PC-3 (cell line): ENCODE measurements around the gene APOBEC3A. TPM values are rescaled to one million over a fixed set of nuclear protein-coding genes. Genes with fewer than 3 reads are reported as not detected.

Source experiments
- ATAC-seq: fragments of 200-7000 bp; cut with Tn5 transposase; 2 replicates; pipeline ENCODE4 v1.9.1; 2020; ENCODE audit warnings: mild to moderate bottlenecking, moderate library complexity
- BruUV-seq: library from RNA; stranded (reverse); fragments of 400-500 nt; replicated peaks from 2 replicates; lab custom pipeline; 2021; lab: Mats Ljungman, UMichigan
- CTCF ChIA-PET: fragments of 300-600 bp; sonication (Branson Sonifier 250); formaldehyde crosslinking; loops from one replicate; lab custom pipeline; 2022; ENCODE audit warnings: antibody characterized with exemption; lab: Charles Lee
- POLR2A ChIA-PET: fragments of 300-600 bp; sonication (Branson Sonifier 250); formaldehyde crosslinking; loops from one replicate; lab custom pipeline; 2022; ENCODE audit warnings: antibody characterized with exemption; ENCODE audit not compliant: unreplicated experiment; lab: Charles Lee
- DNase-seq: peaks from one replicate; pipeline ENCODE4 v3.0.0-alpha.2; 2015
- H2AFZ ChIP-seq: fragments of 300-600 bp; sonication (generic); 2 replicates; pipeline ENCODE4 v1.6.0; 2016; ENCODE audit warnings: antibody characterized with exemption, low read length
- H3F3A ChIP-seq: fragments of 300-600 bp; sonication (generic); one replicate; pipeline ENCODE4 v1.6.0; 2017; ENCODE audit warnings: antibody characterized with exemption, low read length, control low read depth, mild to moderate bottlenecking; ENCODE audit not compliant: unreplicated experiment
- H3K27ac ChIP-seq: fragments of 300-600 bp; sonication (generic); 2 replicates; pipeline ENCODE4 v1.5.1; 2016; ENCODE audit warnings: mild to moderate bottlenecking, low read length
- H3K27me3 ChIP-seq: fragments of 300-600 bp; sonication (generic); 2 replicates; pipeline ENCODE4 v1.6.1; 2016; ENCODE audit warnings: low read length, mixed read lengths
- H3K36me3 ChIP-seq: fragments of 300-600 bp; sonication (generic); 2 replicates; pipeline ENCODE4 v1.6.1; 2016; ENCODE audit warnings: low read depth, mixed run types, low read length, mixed read lengths
- H3K4me1 ChIP-seq: fragments of 300-600 bp; sonication (generic); 2 replicates; pipeline ENCODE4 v1.5.1; 2016; ENCODE audit warnings: low read length; ENCODE audit not compliant: insufficient read depth
- H3K4me2 ChIP-seq: fragments of 300-600 bp; sonication (generic); 2 replicates; pipeline ENCODE4 v1.6.0; 2016; ENCODE audit warnings: low read length
- H3K4me3 ChIP-seq: fragments of 300-600 bp; sonication (generic); 2 replicates; pipeline ENCODE4 v1.5.1; 2016; ENCODE audit warnings: mild to moderate bottlenecking, low read length, mixed read lengths
- H3K79me2 ChIP-seq: fragments of 300-600 bp; sonication (generic); 2 replicates; pipeline ENCODE4 v1.6.1; 2017; ENCODE audit warnings: low read length, mixed read lengths
- H3K9ac ChIP-seq: fragments of 300-600 bp; sonication (generic); 2 replicates; pipeline ENCODE4 v1.6.0; 2016; ENCODE audit warnings: mild to moderate bottlenecking, low read length
- H3K9me2 ChIP-seq: fragments of 300-600 bp; sonication (generic); replicated peaks from 2 replicates; pipeline ENCODE4 v1.6.1; 2016; ENCODE audit warnings: mixed run types, low read length, mixed read lengths
- H3K9me3 ChIP-seq: fragments of 300-600 bp; sonication (generic); 2 replicates; pipeline ENCODE4 v1.6.1; 2016; ENCODE audit warnings: low read length, mixed read lengths
- H4K20me1 ChIP-seq: fragments of 300-600 bp; sonication (generic); 2 replicates; pipeline ENCODE4 v1.6.1; 2016; ENCODE audit warnings: low read length, mixed read lengths
- EZH2 ChIP-seq: fragments of 300-600 bp; sonication (generic); IDR thresholded peaks from one replicate; pipeline ENCODE4 v1.6.1; 2017; ENCODE audit warnings: antibody characterized with exemption, mild to moderate bottlenecking, low read length; ENCODE audit not compliant: unreplicated experiment
- EZH2phosphoT487 ChIP-seq: fragments of 300-600 bp; sonication (generic); IDR thresholded peaks from 2 replicates; pipeline ENCODE4 v1.6.1; 2018; ENCODE audit warnings: mild to moderate bottlenecking, antibody characterized with exemption, low read length, borderline replicate concordance
- intact Hi-C: fragments of 100-400 bp; cut with micrococcal nuclease; formaldehyde crosslinking; loops from 2 replicates; pipeline ENCODE4 v1.9.0; 2023
- total RNA-seq: library from RNA; depleted of rRNA; stranded (reverse); fragments of >200 nt; gene quantifications from 2 replicates; pipeline ENCODE4 v1.2.3, GENCODE V29; 2014
- TF ChIP-seq, protein P1 (sequence below): fragments of 300-600 bp; sonication (generic); conservative IDR thresholded peaks from 2 replicates; pipeline ENCODE4 v1.5.1; 2017; ENCODE audit warnings: antibody characterized with exemption, low read depth, mild to moderate bottlenecking, low read length

The APOBEC3A gene
- total RNA-seq, 1 experiment from 2014 or later, result not detected

DNA sequence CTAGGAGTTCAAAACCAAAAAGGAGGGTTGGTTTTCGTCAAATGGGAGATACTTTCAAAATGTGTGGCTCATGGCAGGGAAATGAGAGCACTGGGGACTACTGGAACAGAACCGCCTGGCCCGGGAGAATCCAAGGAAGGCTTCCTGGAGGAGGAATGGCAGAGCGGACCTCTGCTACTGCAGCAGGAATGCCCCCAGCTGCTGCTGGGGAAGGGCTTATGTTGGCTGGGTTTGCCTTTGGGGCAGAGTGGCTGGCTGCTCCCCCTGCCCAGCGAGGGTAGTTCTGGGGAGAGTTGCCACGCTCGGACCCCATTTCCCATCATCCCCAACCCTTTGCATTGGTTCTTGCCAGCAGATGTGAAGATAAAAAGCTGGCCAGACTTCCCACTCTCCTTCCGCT lies 10.6 kb upstream of the APOBEC3A start:
- Histone ChIP-seq H3K79me2 (no peaks in the 10 kb centered on the region), H3K4me1 (no peaks in the 10 kb centered on the region), H3K27me3 (no peaks in the 10 kb centered on the region), H3F3A (no peaks in the 10 kb centered on the region), H3K4me2 (no peak overlapping the region), H3K36me3 (no peaks in the 10 kb centered on the region), H3K9me3 (no peaks in the 10 kb centered on the region), H3K4me3 (no peak overlapping the region), H3K9ac (no peak overlapping the region), H3K27ac (no peak overlapping the region), H2AFZ (no peak overlapping the region), H4K20me1 (no peaks in the 10 kb centered on the region), H3K9me2 (no peaks in the 10 kb centered on the region)
- POLR2A ChIA-PET, result no interaction called here
- CTCF ChIA-PET, result no interaction called here
- BruUV-seq, result no TSS peak
- TF ChIP-seq, protein P1, sequence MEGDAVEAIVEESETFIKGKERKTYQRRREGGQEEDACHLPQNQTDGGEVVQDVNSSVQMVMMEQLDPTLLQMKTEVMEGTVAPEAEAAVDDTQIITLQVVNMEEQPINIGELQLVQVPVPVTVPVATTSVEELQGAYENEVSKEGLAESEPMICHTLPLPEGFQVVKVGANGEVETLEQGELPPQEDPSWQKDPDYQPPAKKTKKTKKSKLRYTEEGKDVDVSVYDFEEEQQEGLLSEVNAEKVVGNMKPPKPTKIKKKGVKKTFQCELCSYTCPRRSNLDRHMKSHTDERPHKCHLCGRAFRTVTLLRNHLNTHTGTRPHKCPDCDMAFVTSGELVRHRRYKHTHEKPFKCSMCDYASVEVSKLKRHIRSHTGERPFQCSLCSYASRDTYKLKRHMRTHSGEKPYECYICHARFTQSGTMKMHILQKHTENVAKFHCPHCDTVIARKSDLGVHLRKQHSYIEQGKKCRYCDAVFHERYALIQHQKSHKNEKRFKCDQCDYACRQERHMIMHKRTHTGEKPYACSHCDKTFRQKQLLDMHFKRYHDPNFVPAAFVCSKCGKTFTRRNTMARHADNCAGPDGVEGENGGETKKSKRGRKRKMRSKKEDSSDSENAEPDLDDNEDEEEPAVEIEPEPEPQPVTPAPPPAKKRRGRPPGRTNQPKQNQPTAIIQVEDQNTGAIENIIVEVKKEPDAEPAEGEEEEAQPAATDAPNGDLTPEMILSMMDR, result no peak
- TF ChIP-seq EZH2phosphoT487, result no peak
- no peak for TF ChIP-seq EZH2
- ATAC-seq (no peak), DNase-seq (no peak)
- intact Hi-C loops, result no loop called here

DNA sequence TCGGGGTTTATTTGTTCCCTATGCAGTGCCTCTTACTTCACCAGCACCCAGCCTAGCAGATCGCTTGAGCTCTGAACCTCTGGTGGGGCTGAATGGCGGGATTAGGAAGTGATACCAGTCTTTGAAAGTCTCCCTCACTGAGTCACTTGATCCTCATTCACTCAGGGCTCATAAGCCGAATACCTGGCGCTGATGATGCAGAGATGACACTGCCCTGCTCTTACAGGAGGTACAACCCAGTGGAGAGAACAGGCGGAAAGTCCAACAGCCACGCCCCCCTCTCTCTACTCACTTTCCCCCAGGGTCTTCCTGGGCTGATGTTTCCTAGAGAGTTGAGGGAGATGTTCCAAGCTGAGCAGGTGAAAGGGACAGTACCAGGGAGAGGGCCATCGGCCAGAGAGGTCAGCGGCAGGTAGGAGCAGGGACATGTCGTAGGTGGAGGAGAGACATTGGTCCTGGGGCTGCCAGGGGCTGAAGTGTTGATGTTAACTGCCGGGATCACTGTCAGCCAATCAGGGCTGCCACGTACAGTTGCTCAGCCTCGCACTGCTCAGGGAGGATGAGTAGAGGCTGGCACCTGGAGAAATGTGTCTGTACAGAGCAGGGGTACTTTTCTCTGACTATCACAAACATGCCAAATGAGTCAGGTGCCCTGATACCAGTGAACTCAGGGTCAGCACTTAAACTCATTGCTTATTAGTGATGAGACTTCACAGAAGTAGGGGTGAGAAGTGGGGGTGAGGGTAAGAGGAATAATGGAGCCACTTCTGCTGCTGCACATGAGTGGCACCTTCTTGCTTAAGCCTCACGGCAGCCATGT lies 9.9 kb upstream of the APOBEC3A start:
- peak; percentile 37 for DNase-seq
- Histone ChIP-seq H3F3A (no peaks in the 10 kb centered on the region), H3K9me2 (no peaks in the 10 kb centered on the region), H4K20me1 (no peaks in the 10 kb centered on the region), H3K27ac (no peak overlapping the region), H3K4me1 (no peaks in the 10 kb centered on the region), H3K4me3 (no peak overlapping the region), H3K9ac (no peak overlapping the region), H3K9me3 (no peaks in the 10 kb centered on the region), H3K4me2 (no peak overlapping the region), H3K79me2 (no peaks in the 10 kb centered on the region), H3K27me3 (no peaks in the 10 kb centered on the region), H3K36me3 (no peaks in the 10 kb centered on the region), H2AFZ (no peak overlapping the region)
- no TSS peak for BruUV-seq
- TF ChIP-seq EZH2phosphoT487, result no peak
- no peak for TF ChIP-seq EZH2
- TF ChIP-seq, protein P1, result no peak
- ChIA-PET POLR2A (no interaction called here), CTCF (no interaction called here)
- intact Hi-C loops, result no loop called here
- no peak for ATAC-seq

DNA sequence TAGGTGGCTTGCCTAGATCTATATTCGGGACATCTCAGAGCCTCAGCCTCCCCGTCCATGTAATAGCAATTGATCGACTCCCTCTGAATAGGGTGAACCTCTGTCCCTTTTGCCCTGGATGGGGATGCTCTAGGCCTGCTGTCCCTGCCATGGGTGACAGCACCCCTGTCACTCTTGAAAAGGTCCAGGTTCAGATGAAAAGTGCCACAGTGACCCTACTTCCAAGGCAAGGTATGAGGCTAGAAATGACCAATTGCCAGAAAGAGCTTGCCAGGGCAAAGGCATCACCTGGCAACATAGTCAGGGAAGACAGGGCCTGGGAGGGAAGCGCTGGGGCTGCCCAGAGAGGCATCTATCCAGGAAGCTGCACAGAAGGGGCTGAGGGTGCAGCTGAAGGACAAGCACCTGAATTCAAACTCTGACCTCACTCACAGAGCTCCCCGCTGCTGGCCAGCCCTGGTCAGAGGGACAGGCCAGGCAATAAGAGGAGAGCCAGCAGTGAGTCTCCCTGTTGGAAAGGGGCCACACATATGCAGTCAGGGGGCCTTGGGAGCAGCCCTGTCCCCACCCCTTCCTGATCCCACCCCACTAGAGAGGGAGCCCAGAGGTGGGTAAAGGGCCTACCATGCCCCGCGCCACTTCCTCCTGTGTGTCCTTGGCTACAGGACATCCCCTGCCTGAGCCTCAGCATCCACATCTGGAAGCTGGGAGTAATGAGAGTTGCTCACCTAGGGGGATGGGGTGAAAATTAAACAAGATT lies 9.0 kb upstream of the APOBEC3A start:
- no peak overlapping the region for H2AFZ ChIP-seq
- no peaks in the 10 kb centered on the region for H3K36me3 ChIP-seq
- no peak overlapping the region for H3K4me2 ChIP-seq
- H3K27ac ChIP-seq, result no peak overlapping the region
- POLR2A ChIA-PET, result no interaction called here
- H3K27me3 ChIP-seq, result no peaks in the 10 kb centered on the region
- intact Hi-C loops, result no loop called here
- ATAC-seq, result no peak
- BruUV-seq, result no TSS peak
- H3K9me2 ChIP-seq, result no peaks in the 10 kb centered on the region
- no peak for DNase-seq
- CTCF ChIA-PET, result no interaction called here
- H3K9me3 ChIP-seq, result no peaks in the 10 kb centered on the region
- no peak overlapping the region for H3K4me3 ChIP-seq
- no peaks in the 10 kb centered on the region for H4K20me1 ChIP-seq
- no peaks in the 10 kb centered on the region for H3F3A ChIP-seq
- no peak overlapping the region for H3K9ac ChIP-seq
- H3K4me1 ChIP-seq, result no peaks in the 10 kb centered on the region
- H3K79me2 ChIP-seq, result no peaks in the 10 kb centered on the region
- TF ChIP-seq EZH2, result no peak
- TF ChIP-seq, protein P1, result no peak
- no peak for TF ChIP-seq EZH2phosphoT487
